Upper lobe of right lung (tissue), 1 donor: ENCODE results near the gene POLG2. TPM values are rescaled to one million over a fixed set of nuclear protein-coding genes. Genes with fewer than 3 reads are reported as not detected.
A peak's percentile ranks its signal among the peaks of the same experiment; 100 is the strongest.
"Not testable (repeated sequence)": the region's sequence is repeated elsewhere in the genome, so short reads cannot be mapped to it uniquely, and the experiment has no call there.

ENCODE experiments used
- ATAC-seq: fragments of 200-7000 bp; cut with Tn5 transposase; one replicate; pipeline ENCODE4 v1.9.1; 2020; ENCODE audit warnings: mild to moderate bottlenecking, moderate library complexity
- DNase-seq: peaks from one replicate; pipeline ENCODE4 v3.0.0-alpha.2; 2020
- H3K27ac ChIP-seq: fragments of 200-600 bp; one replicate; pipeline ENCODE4 v1.8.0; 2022
- H3K27me3 ChIP-seq: fragments of 200-600 bp; one replicate; pipeline ENCODE4 v1.8.0; 2022; ENCODE audit warnings: mild to moderate bottlenecking
- H3K36me3 ChIP-seq: fragments of 200-600 bp; one replicate; pipeline ENCODE4 v1.8.0; 2022
- H3K4me1 ChIP-seq: fragments of 200-600 bp; one replicate; pipeline ENCODE4 v1.8.0; 2022
- H3K4me3 ChIP-seq: fragments of 200-600 bp; one replicate; pipeline ENCODE4 v1.8.0; 2022; ENCODE audit warnings: mild to moderate bottlenecking
- H3K9me3 ChIP-seq: fragments of 200-600 bp; one replicate; pipeline ENCODE4 v1.8.0; 2022
- intact Hi-C: fragments of 100-400 bp; cut with DNase I; formaldehyde crosslinking; loops from one replicate; pipeline ENCODE4 v1.11.0; 2022
- total RNA-seq: library from RNA; stranded (reverse); fragmentation: NEBNext Ultra II Directional; extraction: Animal tissue kit (Norgen Biotek cat#: 25700); gene quantifications from one replicate; pipeline ENCODE4 v1.2.1, GENCODE V29; 2021
- TF ChIP-seq, protein P1 (sequence below): fragments of 200-600 bp; IDR thresholded peaks from one replicate; pipeline ENCODE4 v1.8.0; 2022; ENCODE audit warnings: antibody characterized with exemption
- donor health status: DM: no; HTN: yes; CAD: no; lungs with severe emphysema.

Gene POLG2
- total RNA-seq, 1 donor from 2014 or later = 12.6 TPM

DNA sequence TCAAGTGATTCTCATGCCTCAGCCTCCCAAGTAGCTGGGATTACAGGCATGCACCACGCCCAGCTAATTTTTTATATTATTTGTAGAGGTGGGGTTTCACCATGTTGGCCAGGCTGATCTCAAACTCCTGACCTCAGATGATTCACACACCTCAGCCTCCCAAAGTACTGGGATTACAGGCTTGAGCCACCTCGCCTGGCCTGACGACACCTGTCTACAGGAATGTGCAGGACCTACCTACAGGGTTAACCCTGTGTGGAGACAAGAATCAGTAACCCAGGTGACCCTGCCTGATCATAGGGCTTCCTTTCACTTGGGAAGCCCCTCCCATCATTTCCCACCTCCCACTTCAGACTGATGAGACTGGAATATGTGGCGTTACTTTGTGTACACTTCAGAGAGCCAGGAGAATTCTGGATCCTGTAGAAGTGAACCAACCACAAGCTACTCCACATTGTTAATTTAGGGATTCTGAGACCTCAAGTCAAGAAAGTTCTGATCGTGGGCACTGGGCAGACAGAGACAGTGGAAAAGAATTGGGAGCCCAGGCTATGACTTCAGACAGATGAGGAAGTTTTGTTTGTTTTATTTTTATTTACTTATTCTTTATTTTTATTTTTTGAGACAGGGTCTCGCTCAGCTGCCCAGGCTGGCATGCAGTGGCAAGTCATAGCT is 53.6 kb downstream of the POLG2 start:
- no peaks in the 10 kb centered on the region for H3K36me3 ChIP-seq
- TF ChIP-seq, protein P1, sequence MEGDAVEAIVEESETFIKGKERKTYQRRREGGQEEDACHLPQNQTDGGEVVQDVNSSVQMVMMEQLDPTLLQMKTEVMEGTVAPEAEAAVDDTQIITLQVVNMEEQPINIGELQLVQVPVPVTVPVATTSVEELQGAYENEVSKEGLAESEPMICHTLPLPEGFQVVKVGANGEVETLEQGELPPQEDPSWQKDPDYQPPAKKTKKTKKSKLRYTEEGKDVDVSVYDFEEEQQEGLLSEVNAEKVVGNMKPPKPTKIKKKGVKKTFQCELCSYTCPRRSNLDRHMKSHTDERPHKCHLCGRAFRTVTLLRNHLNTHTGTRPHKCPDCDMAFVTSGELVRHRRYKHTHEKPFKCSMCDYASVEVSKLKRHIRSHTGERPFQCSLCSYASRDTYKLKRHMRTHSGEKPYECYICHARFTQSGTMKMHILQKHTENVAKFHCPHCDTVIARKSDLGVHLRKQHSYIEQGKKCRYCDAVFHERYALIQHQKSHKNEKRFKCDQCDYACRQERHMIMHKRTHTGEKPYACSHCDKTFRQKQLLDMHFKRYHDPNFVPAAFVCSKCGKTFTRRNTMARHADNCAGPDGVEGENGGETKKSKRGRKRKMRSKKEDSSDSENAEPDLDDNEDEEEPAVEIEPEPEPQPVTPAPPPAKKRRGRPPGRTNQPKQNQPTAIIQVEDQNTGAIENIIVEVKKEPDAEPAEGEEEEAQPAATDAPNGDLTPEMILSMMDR = no peak
- H3K4me3 ChIP-seq = no peak overlapping the region
- peak overlapping the region; percentile 55 for H3K27ac ChIP-seq
- no peaks in the 10 kb centered on the region for H3K9me3 ChIP-seq
- intact Hi-C loops = no loop called here
- ATAC-seq (peak; percentile 50), DNase-seq (no peak)
- H3K4me1 ChIP-seq = peaks cover 8% of the 10 kb centered on the region
- H3K27me3 ChIP-seq = no peaks in the 10 kb centered on the region

- TF ChIP-seq, protein P1 = no peak
- peaks cover 4% of the 10 kb centered on the region for H3K9me3 ChIP-seq
- intact Hi-C loops = no loop called here
- no peak overlapping the region for H3K4me3 ChIP-seq
- no peaks in the 10 kb centered on the region for H3K27me3 ChIP-seq
- no peaks in the 10 kb centered on the region for H3K36me3 ChIP-seq
- H3K27ac ChIP-seq = peak overlapping the region; percentile 55
- peaks cover 2% of the 10 kb centered on the region for H3K4me1 ChIP-seq
- ATAC-seq (peak; percentile 55), DNase-seq (no peak)
Measured at GRCh38 chr17:64442541-64442971, 54.3 kb downstream of the POLG2 start.

DNA sequence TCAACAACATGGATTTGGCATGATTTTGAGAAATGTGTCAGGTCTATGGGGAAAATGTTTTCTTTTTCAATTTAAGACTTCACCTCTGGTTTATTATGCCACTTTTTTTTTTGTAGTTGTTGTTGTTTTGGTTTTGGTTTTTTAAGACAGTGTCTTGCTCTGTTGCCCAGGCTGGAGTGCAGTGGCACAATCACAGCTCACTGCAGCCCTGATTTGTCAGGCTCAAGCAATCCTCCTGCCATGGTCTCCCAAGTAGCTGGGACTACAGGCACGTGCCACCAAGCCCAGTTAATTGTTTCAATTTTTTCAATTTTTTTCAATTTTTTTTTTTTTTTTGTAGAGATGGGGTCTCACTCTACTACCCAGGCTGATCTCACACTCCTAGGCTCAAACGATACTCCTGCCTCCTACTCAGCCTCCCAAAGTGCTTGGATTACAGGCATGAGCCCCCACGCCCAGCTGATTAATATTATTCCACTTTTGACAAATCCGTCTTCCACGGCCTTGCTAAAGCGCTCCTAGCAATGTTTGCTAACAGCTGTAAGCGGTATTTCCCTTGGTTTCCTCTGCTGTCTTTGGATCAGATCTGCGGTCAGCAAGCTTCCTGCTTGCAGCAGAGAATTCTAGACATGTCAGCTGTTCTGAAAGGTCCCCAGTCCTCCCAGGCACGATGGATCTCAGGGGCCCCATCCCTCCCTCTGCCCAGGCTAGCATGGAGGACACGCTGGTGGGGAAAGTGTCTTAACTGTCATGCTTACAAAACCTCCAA is 54.9 kb downstream of the POLG2 start:
- Histone ChIP-seq H3K36me3 (no peaks in the 10 kb centered on the region), H3K4me3 (no peak overlapping the region), H3K27me3 (no peaks in the 10 kb centered on the region), H3K4me1 (peaks cover 2% of the 10 kb centered on the region), H3K27ac (peak overlapping the region; percentile 55), H3K9me3 (peaks cover 4% of the 10 kb centered on the region)
- TF ChIP-seq, protein P1 = no peak
- ATAC-seq (peak; percentile 90), DNase-seq (no peak)
- intact Hi-C loops = no loop called here

- Histone ChIP-seq H3K27ac (no peak overlapping the region), H3K9me3 (peaks cover 4% of the 10 kb centered on the region), H3K4me1 (peaks cover 2% of the 10 kb centered on the region), H3K36me3 (no peaks in the 10 kb centered on the region), H3K27me3 (no peaks in the 10 kb centered on the region), H3K4me3 (no peak overlapping the region)
- ATAC-seq (no peak), DNase-seq (no peak)
- TF ChIP-seq, protein P1 = no peak
- intact Hi-C loops = no loop called here
Measured at GRCh38 chr17:64439956-64440355, 56.9 kb downstream of the POLG2 start.

DNA sequence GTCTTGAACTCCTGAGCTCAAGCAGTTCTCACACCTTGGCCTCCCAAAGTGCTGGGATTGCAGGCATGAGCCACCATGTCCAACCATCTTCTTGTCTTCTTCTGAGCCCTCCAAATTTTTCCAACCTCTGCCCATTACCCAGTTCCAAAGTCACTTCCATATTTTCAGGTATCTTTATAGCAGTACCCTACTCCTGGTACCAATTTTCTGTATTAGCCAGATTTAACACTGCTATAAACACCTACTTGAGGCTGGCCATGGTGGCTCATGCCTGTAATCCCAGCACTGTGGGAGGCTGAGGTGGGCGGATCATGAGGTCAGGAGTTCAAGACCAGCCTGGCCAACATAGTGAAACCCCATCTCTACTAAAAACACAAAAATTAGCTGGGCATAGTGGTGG is 57.3 kb downstream of the POLG2 start:
- H3K9me3 ChIP-seq, ATAC-seq, H3K27ac ChIP-seq, DNase-seq, H3K27me3 ChIP-seq, intact Hi-C loops, H3K4me3 ChIP-seq, H3K36me3 ChIP-seq, H3K4me1 ChIP-seq: not testable (repeated sequence)

DNA sequence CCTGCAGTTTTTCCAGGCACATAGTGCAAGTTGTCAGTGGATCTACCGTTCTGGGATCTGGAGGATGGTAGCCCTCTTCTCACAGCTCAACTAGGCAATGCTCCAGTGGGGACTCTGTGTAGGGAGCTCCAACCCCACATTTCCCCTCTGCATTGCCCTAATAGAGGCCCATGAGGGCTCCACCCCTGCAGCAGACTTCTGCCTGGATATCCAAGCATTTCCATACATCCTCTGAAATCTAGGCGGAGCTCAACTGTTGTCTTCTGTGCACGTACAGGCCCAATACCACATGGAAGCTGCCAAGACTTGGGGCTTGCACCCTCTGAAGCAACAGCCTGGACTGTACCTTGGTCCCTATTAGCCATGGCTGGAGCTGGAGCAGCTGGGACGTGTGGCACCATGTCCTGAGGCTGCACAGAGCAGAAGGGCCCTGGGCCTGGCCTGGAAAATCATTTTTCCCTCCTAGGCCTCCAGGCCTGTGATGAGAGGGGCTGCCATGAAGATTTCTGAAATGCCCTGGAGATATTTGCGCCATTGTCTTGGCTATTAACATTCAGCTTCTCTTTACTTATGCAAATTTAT is 58.8 kb downstream of the POLG2 start:
- H3K36me3 ChIP-seq = no peaks in the 10 kb centered on the region
- ATAC-seq (no peak), DNase-seq (no peak)
- intact Hi-C loops = no loop called here
- H3K27ac ChIP-seq = no peak overlapping the region
- TF ChIP-seq, protein P1 = no peak
- no peaks in the 10 kb centered on the region for H3K27me3 ChIP-seq
- H3K4me1 ChIP-seq = no peaks in the 10 kb centered on the region
- H3K9me3 ChIP-seq = peaks cover 4% of the 10 kb centered on the region
- H3K4me3 ChIP-seq = no peak overlapping the region
